GM19351 (cell line): ENCODE measurements around the gene ASB8.
A peak's percentile ranks its signal among the peaks of the same experiment; 100 is the strongest.
"Not testable (repeated sequence)": the region's sequence is repeated elsewhere in the genome, so short reads cannot be mapped to it uniquely, and the experiment has no call there.

Experiments
- ATAC-seq: cut with Tn5 transposase; IDR thresholded peaks from one replicate; pipeline ENCODE4 v1.9.1; 2021; ENCODE audit warnings: mild to moderate bottlenecking, moderate library complexity; ENCODE audit not compliant: unreplicated experiment

ASB8 gene

DNA sequence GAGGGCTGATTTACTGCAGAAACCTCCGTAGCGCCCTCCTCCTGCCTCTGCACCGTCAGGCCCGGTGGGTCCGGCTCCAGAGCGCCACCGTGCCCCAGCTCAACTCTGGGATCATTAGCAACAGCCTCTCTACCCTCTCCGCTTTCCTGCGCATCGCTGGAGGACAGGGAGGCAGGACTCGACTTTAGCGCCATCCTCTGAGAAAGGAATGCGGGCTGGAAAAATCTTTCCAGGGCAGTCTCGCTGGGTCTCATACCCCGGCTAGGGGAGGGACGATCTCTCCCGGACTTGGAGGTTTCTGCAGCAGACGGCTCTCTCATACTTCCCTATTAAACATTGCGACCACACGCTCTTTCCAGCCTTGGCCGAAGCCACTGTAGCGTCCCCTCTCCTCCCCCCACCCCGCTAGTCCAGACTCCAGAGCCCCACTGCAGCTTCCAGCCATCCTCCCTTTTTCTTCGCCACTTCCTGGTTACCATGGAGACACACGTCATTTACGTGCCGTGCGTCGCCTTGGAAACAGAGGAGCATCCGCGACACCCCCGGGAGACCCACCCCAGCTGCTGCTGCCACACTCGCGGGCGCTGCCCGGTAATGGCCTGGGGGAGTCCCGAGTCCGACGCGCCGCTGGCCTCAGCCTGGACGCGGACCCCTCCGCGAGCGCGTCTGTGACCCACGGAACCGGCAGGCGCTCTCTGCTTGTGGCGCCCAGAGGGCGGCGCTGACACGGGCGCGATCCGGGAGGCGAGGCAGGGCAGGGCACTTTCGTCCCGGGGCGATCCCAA, 26.0 kb upstream of the ASB8 start, which contains the start of gene CCDC184:
TSS of gene CCDC184 (plus strand) at position 554 of the 785 bp plus-strand sequence. CDS start 479 bp downstream, outside the sequence.
- peak; percentile 69 for ATAC-seq

DNA sequence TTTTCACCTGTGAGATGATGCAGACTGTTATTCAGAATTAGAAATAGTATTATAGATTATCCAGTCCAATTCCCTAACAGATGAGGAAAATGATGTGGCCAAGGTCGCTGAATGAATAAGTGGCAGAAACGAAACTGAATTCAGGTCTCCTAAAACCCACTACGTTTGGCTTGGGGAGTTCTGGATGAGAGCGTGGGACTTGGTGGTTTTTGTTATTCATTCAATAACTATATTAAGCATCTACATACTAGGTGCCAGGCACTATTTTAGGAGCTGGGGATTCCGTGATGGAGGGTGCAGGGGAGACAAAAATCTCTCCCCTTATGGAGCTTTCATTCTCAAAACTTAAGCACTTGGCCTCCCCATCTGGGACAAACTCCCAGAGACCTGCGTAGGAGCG, 25.3 kb upstream of the ASB8 start:
- ATAC-seq: no peak

DNA sequence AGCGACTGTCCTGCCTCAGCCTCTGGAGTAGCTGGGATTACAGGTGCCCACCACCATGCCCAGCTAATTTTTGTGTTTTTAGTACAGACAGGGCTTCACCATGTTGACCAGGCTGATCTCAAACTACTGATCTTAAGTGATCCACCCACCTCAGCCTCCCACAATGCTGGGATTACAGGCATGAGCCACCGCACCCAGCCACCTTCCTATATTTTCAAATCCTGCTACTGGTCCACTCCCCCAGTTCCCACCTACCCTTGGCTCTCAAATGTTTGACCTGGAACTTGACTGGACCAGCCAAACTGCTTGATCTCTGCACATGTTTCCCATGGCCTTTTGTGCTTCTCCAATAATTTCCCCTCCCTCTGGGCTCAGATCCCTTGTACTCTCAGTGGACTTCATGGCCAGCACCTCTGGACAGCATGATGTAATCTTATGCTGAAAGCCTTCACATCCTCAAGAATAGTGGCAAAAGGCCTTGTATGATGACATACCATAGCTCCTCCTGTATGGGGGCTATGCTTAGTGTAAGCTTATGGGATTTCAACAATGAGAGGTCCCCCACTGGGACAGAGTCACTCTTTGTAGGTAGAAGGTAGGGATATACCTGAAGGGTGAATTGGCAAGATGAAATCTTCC, 23.7 kb upstream of the ASB8 start:
- ATAC-seq: no peak

DNA sequence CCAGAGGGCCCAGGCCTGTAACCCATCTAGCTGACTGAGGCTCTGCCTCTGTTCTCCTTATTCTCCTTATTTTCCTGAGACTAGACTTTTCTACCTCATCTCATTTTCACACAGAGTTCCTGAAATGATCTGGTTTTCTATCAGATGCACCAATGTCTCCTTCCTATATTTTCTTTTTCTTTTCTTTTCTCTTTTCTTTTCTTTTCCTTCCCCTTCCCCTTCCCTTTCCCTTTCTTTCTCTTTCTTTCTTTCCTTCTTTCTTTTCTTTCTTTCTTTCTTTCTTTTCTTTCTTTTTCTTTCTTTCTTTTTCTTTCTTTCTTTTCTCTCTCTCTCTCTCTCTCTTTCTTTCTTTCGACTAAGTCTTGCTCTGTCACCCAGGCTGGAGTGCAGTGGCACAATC, 23.1 kb upstream of the ASB8 start:
- ATAC-seq: no peak

DNA sequence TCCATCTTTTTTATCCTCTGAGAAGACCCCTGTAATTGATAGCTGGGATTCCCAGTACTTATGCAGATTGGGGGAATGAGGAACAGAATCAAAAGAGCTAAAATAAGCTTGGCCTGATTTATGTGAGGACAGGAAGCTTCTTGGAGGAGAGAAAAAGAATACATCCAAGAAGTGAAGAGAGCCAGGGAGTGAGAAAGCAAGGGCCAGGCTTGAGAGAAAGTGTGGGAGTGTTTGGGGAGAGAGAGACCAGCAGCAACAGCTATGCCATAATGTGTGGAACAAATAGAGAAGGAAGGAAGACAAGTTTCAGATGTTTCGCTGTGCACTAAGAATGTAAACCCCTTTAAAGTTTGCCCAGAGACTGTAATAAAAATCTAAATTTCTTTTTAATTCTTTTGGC, 22.2 kb upstream of the ASB8 start:
- no peak for ATAC-seq

DNA sequence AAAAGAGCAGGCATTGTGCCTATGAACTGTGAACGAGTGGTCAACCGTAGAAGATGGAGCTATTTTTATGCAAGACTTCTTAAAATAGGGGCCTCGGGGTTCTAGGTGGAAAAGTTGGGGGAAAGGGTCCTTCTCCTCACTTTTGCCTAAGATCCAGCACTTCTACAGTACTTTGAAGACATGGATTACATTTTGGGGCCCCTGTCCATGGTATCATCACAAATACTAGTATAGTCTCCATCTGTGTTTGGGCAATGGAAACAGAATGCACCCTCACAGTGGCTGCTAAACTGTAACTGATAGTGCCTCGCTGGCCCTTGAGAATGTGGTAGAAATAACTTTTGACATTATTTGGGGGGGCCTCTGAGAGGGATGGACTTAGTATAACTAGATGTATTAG, 20.7 kb upstream of the ASB8 start:
- ATAC-seq: no peak

DNA sequence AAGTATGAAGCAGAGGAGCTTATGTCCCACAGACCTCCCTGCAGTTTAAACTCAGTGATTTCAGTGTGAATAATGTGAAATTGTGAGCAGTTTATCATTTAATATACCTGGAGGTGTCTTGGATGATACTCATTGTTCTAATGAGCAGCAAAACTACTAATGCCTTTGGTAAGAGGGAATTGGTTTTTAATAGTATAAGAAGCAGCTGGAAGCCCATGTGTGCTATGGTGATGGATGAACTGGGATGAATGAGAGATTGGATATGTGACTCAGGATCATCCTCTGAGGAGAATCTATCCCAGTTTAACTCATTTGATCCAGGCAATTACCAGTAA, 19.1 kb upstream of the ASB8 start:
- no peak for ATAC-seq

DNA sequence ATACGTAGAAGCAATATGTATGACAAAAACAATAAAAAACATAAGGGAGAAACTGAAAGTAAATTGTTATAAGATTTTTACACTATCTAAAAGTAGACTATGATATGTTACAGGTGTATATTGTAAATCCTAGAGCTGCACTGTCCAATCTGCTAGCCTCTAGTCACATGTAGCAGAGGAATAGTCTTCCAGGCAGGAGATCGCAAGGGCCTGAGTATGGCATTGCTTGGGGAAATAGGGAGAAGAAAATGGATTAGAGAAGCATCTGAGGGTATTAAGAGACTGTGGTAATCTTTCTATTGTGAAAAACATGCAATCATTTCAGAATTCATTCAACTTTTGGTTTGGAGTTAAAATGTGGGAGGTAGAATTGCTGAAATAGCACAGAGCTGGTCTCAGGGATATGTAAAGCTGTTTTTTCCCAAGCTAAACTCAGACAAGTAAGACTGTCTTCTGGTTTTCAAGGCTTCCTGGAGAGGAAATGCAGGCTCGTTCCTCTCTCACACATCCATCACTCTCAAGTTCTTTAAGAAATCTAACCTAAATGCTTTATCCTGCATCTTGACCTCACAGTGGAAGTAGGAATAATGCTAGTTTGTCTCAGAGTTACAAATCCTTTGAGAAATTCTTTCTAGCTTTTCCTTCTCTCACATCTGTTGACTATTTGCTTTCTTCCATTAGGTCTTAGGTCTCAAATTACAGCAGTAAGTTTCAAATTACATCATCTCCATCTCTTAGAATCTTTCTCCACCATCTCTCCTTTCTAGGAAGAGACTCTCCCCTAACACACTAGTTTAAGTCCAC, 18.5 kb upstream of the ASB8 start:
- no peak for ATAC-seq

DNA sequence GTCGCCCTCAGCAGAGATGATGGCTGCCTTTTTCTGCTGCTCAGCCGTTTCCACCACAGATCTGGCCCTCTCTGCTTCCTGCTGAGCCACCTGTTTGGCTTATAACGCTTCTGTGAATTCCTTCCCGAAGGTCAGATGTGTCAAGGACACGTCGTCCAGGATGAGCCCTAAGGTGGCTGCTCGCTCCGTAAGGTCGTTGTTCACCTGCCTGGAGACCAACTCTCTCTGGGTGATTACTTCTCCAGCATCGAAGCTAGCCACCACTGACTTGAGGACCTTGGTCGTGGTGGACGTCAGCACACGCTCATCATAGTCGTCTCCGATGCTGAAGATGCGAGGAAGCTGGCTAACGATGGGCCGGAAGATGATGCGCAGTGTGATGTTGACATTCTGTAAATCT, 11.7 kb upstream of the ASB8 start:
- no peak for ATAC-seq

DNA sequence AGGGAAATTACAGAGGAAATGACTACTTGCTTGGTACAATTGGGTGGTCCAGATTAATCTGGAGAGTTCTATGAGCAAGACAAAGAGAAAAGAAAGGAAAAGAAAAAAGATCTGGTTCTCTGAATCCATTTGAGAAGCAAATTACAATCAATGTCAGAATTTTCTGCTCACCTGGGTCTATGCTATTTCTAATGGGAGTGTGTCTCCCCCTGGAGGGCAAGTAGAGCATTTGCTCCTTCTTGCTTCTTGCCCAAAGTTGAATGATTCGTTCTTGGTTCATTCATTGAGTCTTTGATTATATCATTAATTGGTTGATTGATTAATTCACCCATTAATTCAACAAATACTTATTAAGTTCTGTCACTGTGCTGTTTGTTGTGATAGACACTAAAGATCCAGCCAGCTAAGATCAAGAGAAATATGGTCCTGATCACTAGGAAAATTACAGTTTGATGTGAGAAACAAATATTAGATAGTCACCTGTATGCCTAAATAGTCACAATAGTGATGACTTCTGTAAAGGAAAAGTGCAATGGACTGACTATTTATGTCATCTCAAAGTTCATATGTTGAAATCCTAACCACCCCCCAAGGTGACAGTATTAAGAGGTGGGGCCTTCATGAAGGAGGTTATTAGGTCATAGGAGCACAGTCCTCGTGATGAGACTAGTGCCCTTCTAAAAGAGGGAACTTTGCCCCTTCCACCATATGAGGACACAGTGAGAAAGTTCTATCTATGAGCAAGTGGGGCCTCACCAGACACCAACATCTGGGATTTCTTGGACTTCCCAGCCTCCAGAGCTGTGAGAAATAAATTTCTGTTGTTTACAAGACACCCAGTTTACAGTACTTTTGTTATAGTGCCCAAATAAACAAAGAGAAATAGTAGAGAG, 8.0 kb upstream of the ASB8 start:
- ATAC-seq: peak; percentile 50

DNA sequence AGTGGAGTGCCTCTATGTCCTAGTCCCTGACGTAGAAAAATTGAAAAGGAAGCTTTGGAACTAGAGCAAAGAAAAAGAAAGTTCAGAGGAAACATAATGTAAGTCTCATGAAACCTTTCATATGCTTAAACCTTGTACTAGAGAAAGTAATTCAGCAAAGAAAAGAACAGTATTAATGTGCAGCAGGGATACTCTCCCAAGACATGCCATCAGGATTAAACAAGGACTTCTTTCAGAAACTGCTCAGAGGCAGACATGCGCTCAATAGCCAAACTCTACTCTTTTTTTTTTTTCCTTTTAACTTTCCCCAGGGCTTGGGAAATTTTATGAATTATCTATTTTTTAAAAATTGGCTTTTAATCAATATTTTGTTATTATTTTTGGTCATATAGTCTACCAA, 7.1 kb upstream of the ASB8 start:
- no peak for ATAC-seq

DNA sequence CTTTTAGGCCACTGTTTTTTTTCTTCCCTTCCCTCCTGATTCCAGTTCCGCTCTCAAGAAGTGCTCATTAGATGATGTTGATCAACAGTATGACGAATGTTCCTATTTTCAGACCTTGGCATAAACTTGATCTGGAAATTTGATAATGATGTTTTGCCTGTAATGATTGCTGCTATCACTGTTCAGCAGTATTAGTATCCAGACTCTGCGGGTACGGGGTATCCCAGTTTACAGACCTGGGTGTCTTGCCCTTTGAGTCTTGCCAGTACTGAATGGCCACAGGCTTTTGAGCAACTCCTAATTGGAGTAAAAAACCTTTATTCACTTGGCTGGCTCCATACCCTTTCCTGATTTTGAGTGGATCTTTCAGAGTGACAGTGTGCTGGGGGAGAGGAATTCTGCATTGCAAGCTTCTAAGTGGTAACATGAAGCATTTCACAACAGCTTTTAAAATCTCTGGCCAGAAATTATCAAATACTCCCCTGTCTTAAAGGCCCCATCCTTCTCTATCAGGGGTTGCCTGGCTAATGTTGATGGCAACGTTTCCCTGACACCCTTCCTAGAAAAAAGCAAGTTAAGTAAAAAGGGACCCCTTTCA, 5.9 kb upstream of the ASB8 start:
- no peak for ATAC-seq

DNA sequence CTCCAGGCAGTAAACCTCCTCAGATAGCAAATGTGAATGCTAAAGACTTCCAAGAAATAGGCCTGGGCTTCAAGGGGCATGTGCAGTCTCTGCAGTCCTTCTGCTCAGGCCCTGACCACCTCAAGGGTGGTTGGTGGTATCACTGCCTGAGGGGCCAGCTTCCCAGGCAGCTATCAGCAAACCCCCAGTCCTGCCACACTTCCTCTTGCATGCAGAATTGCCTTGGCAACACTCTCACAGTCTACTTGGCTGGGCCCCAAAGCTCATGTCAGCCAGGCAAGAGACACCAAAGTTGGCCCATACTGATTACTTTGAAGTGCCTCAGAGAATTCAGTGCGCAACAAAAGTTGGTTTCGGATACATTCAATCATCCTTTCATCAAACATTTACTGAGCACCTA, 3.5 kb upstream of the ASB8 start:
- no peak for ATAC-seq

DNA sequence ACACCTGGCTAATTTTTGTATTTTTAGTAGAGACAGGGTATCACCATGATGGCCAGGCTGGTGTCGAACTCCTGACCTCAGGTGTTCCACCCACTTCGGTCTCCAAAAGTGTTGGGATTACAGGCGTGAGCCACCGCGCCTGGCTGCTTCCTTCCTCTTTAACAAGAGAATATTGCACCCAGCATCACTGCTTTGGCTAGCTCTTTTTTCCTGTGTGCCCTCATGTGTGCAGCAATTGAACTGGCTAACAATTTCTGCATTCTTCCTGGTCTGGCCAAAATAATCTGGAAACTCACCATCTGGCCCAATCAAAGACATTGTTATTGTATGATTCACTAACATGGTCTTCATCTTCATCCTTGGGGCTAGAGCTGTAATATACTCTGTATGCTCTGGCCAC, 2.7 kb upstream of the ASB8 start:
- ATAC-seq: no peak

DNA sequence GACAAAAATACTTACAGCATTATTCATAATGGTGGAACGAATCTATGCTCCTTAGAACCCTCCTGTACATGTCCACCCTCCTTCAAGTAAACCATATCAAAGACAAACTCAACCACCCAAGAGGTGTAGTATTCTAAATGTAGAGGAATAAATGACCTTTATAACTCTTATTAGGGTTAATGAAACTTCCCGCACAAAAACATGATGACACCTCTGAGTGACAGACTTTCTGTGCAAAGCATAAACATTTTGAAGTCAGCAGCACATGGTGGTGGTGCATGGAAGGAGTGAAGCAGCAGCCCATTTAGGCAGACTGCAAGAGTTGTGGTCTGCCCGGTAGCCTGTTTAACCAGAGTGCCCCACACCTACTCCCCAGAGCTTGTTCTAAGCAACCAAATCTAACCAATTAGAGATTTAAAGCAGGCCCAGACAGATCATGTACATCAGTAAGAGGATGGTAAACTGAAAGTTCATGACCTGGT, 615 bp upstream of the ASB8 start:
- ATAC-seq: no peak

DNA sequence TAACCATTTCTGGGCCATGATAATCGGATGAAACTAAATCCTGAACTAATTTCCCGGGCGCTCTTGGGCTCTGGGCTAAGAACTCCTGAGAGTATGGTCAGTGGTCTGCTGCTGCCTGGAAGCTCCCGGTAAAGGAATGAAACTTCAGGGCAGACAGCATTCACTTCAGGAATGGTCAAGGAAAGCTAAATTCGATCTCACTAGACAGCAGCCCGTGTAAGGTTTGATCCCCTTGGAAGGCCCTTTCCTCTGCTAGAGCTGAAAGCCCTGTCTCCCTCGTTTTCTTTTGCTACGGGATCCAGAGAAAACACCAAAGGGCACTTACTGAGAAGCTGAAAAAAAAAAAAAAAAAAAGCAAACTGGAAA, 680 bp downstream of the ASB8 start:
- ATAC-seq: no peak

DNA sequence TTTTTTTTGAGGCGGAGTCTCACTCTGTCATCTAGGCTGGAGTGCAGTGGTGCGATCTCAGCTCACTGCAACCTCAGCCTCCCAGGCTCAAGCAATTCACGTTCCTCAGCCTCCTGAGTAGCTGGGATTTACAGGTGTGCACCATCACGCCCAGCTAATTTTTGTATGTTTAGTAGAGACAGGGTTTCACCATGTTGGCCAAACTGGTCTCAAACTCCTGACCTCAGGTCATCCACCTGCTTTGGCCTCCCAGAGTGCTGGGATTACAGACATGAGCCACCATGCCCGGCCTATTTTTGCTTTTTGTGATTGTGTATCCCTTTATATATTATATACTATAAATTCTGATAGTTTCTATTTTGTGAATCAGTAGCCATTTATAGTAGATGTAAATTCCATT, 1.5 kb downstream of the ASB8 start:
- not testable (repeated sequence) for ATAC-seq

DNA sequence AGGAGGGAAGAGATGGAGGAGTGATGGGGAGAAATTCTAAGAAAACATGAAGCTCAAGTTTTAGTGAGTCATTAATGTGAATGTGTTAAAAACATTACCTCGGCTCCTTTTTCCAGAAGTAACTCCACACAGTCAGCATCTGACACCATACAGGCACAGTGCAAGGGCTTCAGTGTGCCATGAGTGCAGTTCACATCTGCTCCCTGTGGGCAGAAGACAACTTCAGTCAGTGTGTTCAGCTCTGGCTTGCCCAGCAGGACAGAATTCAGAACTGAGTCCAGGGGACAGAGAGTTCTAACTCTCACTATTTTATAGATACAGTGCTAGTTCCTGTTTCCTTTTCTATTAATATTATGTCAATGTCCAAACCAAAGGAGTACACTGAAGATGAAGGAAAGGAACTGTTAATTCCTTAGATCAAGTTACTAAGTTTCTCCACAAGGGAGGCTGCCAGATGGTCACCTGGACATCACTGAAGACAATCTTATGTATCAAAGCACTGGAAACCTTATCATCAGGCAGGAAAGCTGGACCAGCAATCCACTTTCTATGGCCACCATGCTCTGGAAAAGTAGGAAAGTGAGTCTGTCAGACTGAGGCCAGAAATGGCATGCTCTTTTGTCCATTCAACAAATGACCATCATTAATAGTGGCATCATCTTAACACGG, 6.1 kb downstream of the ASB8 start:
- no peak for ATAC-seq

DNA sequence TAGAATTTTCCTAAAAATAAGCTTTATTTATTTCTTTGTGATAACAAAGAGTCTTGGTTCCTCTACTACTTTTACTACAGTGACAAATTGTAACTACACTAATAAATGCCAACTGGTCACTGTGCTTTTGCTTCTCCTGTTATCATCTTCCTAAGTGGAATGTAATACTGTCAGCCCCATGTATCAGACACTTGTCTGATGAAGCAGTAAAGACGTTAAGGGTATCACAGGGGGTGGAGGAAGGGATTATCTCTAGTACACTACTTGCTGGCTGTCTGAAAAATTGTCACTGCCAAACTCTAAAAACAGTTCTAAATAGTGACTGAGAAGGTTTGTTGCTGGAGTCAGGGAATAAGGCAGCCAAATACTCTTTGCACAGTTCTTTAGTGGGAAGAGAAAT, 11.3 kb downstream of the ASB8 start:
- no peak for ATAC-seq

DNA sequence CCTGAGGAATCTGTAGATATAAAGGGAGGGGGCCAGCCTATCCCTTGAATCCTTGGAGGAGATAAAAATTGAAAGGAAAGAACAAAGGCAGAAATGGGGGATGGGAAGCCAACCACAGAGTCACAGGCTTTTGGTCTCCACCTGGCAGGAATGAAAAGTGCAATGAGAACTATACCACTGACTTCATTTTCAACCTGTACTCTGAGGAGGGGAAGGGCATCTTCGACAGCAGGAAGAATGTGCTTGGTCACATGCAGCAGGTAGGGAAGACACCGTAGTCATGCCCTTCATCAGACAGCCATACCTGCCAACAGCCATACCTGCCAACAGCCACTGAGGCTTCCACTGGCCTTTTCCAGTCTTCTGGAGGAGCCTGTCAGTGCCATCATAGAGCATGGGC, 13.4 kb downstream of the ASB8 start:
- ATAC-seq: no peak
